ENCODE data around the gene PAH.

DNA sequence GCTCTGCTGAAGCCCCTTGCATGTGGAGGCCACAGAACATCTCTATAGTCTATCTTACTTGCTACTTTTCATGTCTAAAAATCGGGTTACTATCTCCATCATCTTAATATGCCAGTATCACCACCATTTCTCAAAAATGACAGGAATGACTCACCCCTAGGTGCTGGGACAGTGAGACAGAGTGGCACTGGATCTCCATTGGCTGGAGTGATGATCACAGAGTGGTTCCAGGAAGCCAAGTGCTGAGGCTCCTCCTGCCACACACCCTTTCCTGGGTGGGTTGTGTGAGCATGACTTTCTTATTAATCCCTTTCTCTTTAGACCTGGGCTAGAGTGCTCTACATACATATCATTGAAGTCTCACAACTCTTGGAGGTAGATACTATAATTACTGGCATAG, 37.1 kb upstream of the PAH start:
- TF ChIP-seq POLR2A (IDR thresholded peaks at IDR 0.05) (no peak), POLR2AphosphoS5 (IDR thresholded peaks at IDR 0.05; ENCODE audit: insufficient read depth in 1 of 2, low read depth in 1 of 2) (no peak)
- TF ChIP-seq, protein P1, sequence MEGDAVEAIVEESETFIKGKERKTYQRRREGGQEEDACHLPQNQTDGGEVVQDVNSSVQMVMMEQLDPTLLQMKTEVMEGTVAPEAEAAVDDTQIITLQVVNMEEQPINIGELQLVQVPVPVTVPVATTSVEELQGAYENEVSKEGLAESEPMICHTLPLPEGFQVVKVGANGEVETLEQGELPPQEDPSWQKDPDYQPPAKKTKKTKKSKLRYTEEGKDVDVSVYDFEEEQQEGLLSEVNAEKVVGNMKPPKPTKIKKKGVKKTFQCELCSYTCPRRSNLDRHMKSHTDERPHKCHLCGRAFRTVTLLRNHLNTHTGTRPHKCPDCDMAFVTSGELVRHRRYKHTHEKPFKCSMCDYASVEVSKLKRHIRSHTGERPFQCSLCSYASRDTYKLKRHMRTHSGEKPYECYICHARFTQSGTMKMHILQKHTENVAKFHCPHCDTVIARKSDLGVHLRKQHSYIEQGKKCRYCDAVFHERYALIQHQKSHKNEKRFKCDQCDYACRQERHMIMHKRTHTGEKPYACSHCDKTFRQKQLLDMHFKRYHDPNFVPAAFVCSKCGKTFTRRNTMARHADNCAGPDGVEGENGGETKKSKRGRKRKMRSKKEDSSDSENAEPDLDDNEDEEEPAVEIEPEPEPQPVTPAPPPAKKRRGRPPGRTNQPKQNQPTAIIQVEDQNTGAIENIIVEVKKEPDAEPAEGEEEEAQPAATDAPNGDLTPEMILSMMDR (IDR thresholded peaks at IDR 0.05) = no peak
